ENCODE results near the gene ALOX5.

The ALOX5 gene

DNA sequence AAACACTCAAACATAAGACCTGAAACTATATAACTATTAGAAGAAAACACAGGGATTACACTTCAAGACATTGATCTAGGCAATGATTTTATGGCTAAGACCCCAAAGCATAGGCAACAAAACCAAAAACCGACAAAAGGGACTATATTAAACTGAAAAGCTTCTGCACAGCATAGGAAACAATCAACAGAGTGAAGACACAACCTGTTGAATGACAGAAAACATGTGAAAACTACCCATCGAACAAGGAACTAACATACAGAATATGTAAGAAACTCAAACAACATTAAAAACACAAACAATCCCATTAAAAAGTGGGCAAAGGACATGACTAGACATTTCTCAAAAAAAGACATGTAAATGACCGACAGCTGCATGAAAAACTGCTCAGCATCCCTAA lies 109.0 kb downstream of the ALOX5 start:
- Mint-ChIP-seq H3K9me3 (peaks cover 24% of the 10 kb centered on the region), H3K4me3 (no peak overlapping the region), H3K27me3 (ENCODE audit: low read depth) (no peaks in the 10 kb centered on the region), H3K4me1 (ENCODE audit: low read depth) (no peaks in the 10 kb centered on the region), H3K27ac (no peak overlapping the region), H3K36me3 (ENCODE audit: low read depth) (peaks cover 10% of the 10 kb centered on the region)
- no peak for DNase-seq (ENCODE audit: low spot score)

DNA sequence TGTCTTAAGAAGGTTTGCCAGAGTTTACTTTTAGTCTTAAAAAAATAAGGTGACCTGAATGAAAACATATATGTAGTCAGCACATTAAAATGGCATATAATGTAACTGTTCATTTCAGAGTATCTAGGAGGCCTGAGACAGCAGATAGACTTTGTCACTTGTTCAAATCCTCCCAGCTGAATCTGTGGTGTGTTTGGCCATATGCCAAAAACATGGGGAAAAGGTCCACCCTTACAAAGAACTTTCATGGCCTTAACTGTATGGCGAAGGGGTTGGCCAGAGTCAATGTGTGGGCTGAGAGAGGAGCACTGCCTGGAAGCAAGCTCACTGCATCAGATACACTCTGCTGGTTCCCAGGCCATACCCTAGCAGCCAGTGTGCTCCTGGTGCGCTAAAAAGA lies 113.7 kb downstream of the ALOX5 start:
- Mint-ChIP-seq H3K27me3 (ENCODE audit: low read depth) (no peaks in the 10 kb centered on the region), H3K4me3 (no peak overlapping the region), H3K9me3 (no peaks in the 10 kb centered on the region), H3K36me3 (ENCODE audit: low read depth) (peaks cover 7% of the 10 kb centered on the region), H3K4me1 (ENCODE audit: low read depth) (no peaks in the 10 kb centered on the region), H3K27ac (no peak overlapping the region)
- DNase-seq (ENCODE audit: low spot score): no peak

DNA sequence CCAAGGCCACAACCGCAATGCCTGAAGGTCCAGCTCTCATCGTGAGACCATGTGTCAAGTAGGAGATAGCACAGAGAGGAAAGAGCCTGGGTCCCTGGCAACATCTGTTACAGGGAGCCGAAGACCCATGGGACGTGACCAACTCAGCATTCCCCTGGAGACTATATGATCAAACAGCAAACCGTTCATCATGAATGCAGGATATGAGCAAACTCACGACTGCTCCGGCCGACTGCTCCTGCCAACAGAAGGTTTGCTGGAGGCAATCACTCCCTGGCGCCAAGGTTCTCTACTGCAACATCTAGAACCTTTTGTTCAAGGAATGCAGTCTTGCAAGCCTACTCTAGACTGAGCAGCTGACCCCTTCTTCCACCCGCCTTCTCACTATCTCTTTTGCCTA lies 114.3 kb downstream of the ALOX5 start:
- Mint-ChIP-seq H3K27me3 (ENCODE audit: low read depth) (no peaks in the 10 kb centered on the region), H3K36me3 (ENCODE audit: low read depth) (peaks cover 7% of the 10 kb centered on the region), H3K27ac (no peak overlapping the region), H3K4me1 (ENCODE audit: low read depth) (no peaks in the 10 kb centered on the region), H3K4me3 (no peak overlapping the region), H3K9me3 (peaks cover under 1% of the 10 kb centered on the region)
- no peak for DNase-seq (ENCODE audit: low spot score)

DNA sequence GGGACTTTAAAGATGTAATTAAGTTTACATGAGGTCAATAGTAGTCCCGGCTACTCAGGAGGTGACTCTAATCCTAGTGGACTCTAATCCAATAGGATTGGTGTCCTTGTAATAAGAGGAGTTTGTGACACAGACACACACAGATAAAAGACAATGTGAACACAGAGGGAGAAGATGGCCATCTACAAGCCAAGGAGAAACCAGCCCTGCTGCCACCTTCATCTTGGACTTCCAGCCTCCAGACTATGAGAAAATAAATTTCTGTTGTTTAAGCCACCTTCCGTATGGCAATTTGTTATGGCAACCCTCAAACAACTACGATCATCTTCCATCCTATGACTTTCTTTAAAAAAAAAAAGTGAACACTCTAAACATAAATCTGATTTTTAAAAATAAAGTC lies 116.3 kb downstream of the ALOX5 start:
- H3K27me3 Mint-ChIP-seq (ENCODE audit: low read depth): no peaks in the 10 kb centered on the region
- peaks cover 15% of the 10 kb centered on the region for H3K9me3 Mint-ChIP-seq
- no peak for DNase-seq (ENCODE audit: low spot score)
- no peak overlapping the region for H3K4me3 Mint-ChIP-seq
- peaks cover 5% of the 10 kb centered on the region for H3K36me3 Mint-ChIP-seq (ENCODE audit: low read depth)
- H3K27ac Mint-ChIP-seq: no peak overlapping the region
- no peaks in the 10 kb centered on the region for H3K4me1 Mint-ChIP-seq (ENCODE audit: low read depth)

GRCh38 chr10:45491061-45491460 lies 117.0 kb downstream of the ALOX5 start:
- Mint-ChIP-seq H3K27me3 (ENCODE audit: low read depth) (no peaks in the 10 kb centered on the region), H3K9me3 (peaks cover 22% of the 10 kb centered on the region), H3K36me3 (ENCODE audit: low read depth) (peaks cover 10% of the 10 kb centered on the region), H3K4me3 (no peak overlapping the region), H3K27ac (no peak overlapping the region), H3K4me1 (ENCODE audit: low read depth) (peaks cover 2% of the 10 kb centered on the region)
- no peak for DNase-seq (ENCODE audit: low spot score)

All from T-helper 2 cell treated with Interferon-gamma antibody and Interleukin-4, amounts not matched to agents 5 μg/mL and 100 μg/mL, for 36 hours (primary cell).